HL-60 (cell line): ENCODE results near the gene RUFY2.

Experiments
- DNase-seq, 2 experiments: peaks; one replicate each; pipeline ENCODE4 v3.0.0-alpha.2; 2010 to 2020; ENCODE audit warnings: low read depth in 1 of 2, low spot score in 1 of 2
- H3K27ac ChIP-seq: fragments of 250-450 bp; sonication (Bioruptor Pico); replicated peaks from 2 replicates; pipeline ENCODE4 v1.5.1; 2020; ENCODE audit warnings: mild to moderate bottlenecking, moderate library complexity
- H3K27me3 ChIP-seq: fragments of 250-450 bp; sonication (Bioruptor Pico); 2 replicates; pipeline ENCODE4 v1.5.1; 2021; ENCODE audit warnings: mild to moderate bottlenecking, moderate library complexity; ENCODE audit not compliant: insufficient read depth, poor library complexity, severe bottlenecking
- H3K4me3 ChIP-seq: replicated peaks from 2 replicates; pipeline ENCODE4 v1.5.1; 2011; ENCODE audit warnings: mild to moderate bottlenecking, control low read depth, low read length; ENCODE audit not compliant: insufficient read depth
- CTCF ChIP-seq: IDR thresholded peaks from one replicate; pipeline ENCODE4 v1.5.1; 2011; ENCODE audit warnings: low read length, control low read depth, inconsistent platforms; ENCODE audit not compliant: insufficient read depth
- GABPA ChIP-seq: IDR thresholded peaks from 2 replicates; pipeline ENCODE4 v1.6.1; 2012; ENCODE audit warnings: low read depth
- POLR2AphosphoS5 ChIP-seq: IDR thresholded peaks from 2 replicates; pipeline ENCODE4 v1.6.1; 2012; ENCODE audit warnings: low read depth
- REST ChIP-seq: IDR thresholded peaks from 2 replicates; pipeline ENCODE4 v1.6.1; 2012; ENCODE audit warnings: low read depth; ENCODE audit not compliant: insufficient replicate concordance
- SPI1 ChIP-seq: IDR thresholded peaks from 2 replicates; pipeline ENCODE4 v1.6.1; 2012; ENCODE audit warnings: low read depth, mild to moderate bottlenecking, borderline replicate concordance

Gene RUFY2

GRCh38 chr10:68385740-68386139, 21.3 kb downstream of the RUFY2 start:
- H3K27ac ChIP-seq: no peak overlapping the region
- H3K27me3 ChIP-seq: no peaks in the 10 kb centered on the region
- H3K4me3 ChIP-seq: no peak overlapping the region
- DNase-seq: no peak
- TF ChIP-seq SPI1 (no peak), REST (no peak), GABPA (no peak), POLR2AphosphoS5 (no peak), CTCF (no peak)

- no peak overlapping the region for H3K4me3 ChIP-seq
- TF ChIP-seq GABPA (no peak), CTCF (no peak), REST (no peak), POLR2AphosphoS5 (no peak), SPI1 (no peak)
- DNase-seq: no peak
- no peaks in the 10 kb centered on the region for H3K27me3 ChIP-seq
- H3K27ac ChIP-seq: no peak overlapping the region
These were observed 35.5 kb downstream of the RUFY2 start for GRCh38 chr10:68371604-68372003.

GRCh38 chr10:68367121-68367520, 40.0 kb downstream of the RUFY2 start:
- Histone ChIP-seq H3K4me3 (no peak overlapping the region), H3K27me3 (no peaks in the 10 kb centered on the region), H3K27ac (no peak overlapping the region)
- no peak for DNase-seq
- no peak for TF ChIP-seq CTCF
- no peak for TF ChIP-seq GABPA
- no peak for TF ChIP-seq POLR2AphosphoS5
- TF ChIP-seq SPI1: no peak
- TF ChIP-seq REST: no peak
